Activated B cell treated with CpG ODN at 0.5 μM for 24 hours (primary cell): ENCODE results near the gene IRF5. TPM values are rescaled to one million over a fixed set of nuclear protein-coding genes. Genes with fewer than 3 reads are reported as not detected.

ENCODE experiments used
- ATAC-seq: fragments of 200-7000 bp; cut with Tn5 transposase; one replicate; pipeline ENCODE4 v1.10.0; 2021; ENCODE audit warnings: low read depth, mild to moderate bottlenecking, moderate library complexity
- CTCF ChIA-PET: fragments of 350-600 bp; sonication (Branson Sonifier 250); formaldehyde crosslinking; loops from one replicate; lab custom pipeline; 2021; ENCODE audit warnings: antibody characterized with exemption; lab: Charles Lee
- POLR2A ChIA-PET: fragments of 350-600 bp; sonication (Branson Sonifier 250); formaldehyde crosslinking; loops from one replicate; lab custom pipeline; 2021; ENCODE audit warnings: antibody characterized with exemption; lab: Charles Lee
- DNase-seq: peaks from one replicate; pipeline ENCODE4 v3.0.0; 2022
- H3K27ac Mint-ChIP-seq: one replicate; pipeline ENCODE4 v1.8.0; 2020; ENCODE audit warnings: mixed read lengths
- H3K27me3 Mint-ChIP-seq: one replicate; pipeline ENCODE4 v1.8.0; 2021; ENCODE audit warnings: mixed read lengths
- H3K36me3 Mint-ChIP-seq: one replicate; pipeline ENCODE4 v1.8.0; 2021; ENCODE audit warnings: low read depth, mixed read lengths
- H3K4me1 Mint-ChIP-seq: one replicate; pipeline ENCODE4 v1.8.0; 2021; ENCODE audit warnings: mixed read lengths
- H3K4me3 Mint-ChIP-seq: one replicate; pipeline ENCODE4 v1.8.0; 2020; ENCODE audit warnings: mild to moderate bottlenecking, mixed read lengths
- H3K9me3 Mint-ChIP-seq: one replicate; pipeline ENCODE4 v1.8.0; 2020; ENCODE audit warnings: mixed read lengths
- CTCF ChIP-seq: fragments of 200-600 bp; IDR thresholded peaks from one replicate; pipeline ENCODE4 v1.8.0; 2022; ENCODE audit warnings: antibody characterized with exemption, mild to moderate bottlenecking
- intact Hi-C: fragments of 100-400 bp; cut with micrococcal nuclease; formaldehyde crosslinking; loops from one replicate; pipeline ENCODE4 v1.15.1; 2024
- total RNA-seq: library from RNA; stranded (reverse); gene quantifications from 2 replicates; pipeline ENCODE4 v1.2.3, GENCODE V29; 2022

IRF5 gene
- total RNA-seq, 1 donor from 2014 or later: 164 TPM

GRCh38 chr7:128921866-128922440, 15.8 kb upstream of the IRF5 start:
- POLR2A ChIA-PET: interaction anchor here (0.6 kb wide), 1 partner anchor 16 kb away, joined by 3 read pairs; the partner anchor contains the start of gene IRF5
- no peaks in the 10 kb centered on the region for H3K9me3 Mint-ChIP-seq
- DNase-seq: no peak
- peaks cover 2% of the 10 kb centered on the region for H3K27me3 Mint-ChIP-seq
- H3K4me1 Mint-ChIP-seq: peaks cover 10% of the 10 kb centered on the region
- no peak for TF ChIP-seq CTCF
- CTCF ChIA-PET: no interaction called here
- H3K36me3 Mint-ChIP-seq: no peaks in the 10 kb centered on the region
- intact Hi-C loops: no loop called here
- H3K27ac Mint-ChIP-seq: no peak overlapping the region
- no peak overlapping the region for H3K4me3 Mint-ChIP-seq
- ATAC-seq: no peak

GRCh38 chr7:128922496-128923410, 15.0 kb upstream of the IRF5 start:
- Mint-ChIP-seq H3K27ac (no peak overlapping the region), H3K4me3 (no peak overlapping the region), H3K36me3 (no peaks in the 10 kb centered on the region), H3K9me3 (no peaks in the 10 kb centered on the region), H3K4me1 (peaks cover 10% of the 10 kb centered on the region), H3K27me3 (peaks cover 2% of the 10 kb centered on the region)
- POLR2A ChIA-PET: interaction anchor here (0.6 kb wide), 1 partner anchor 15 kb away, joined by 3 read pairs; the partner anchor contains the start of gene IRF5
- intact Hi-C loops: no loop called here
- CTCF ChIA-PET: no interaction called here
- ATAC-seq (no peak), DNase-seq (no peak)
- no peak for TF ChIP-seq CTCF

DNA sequence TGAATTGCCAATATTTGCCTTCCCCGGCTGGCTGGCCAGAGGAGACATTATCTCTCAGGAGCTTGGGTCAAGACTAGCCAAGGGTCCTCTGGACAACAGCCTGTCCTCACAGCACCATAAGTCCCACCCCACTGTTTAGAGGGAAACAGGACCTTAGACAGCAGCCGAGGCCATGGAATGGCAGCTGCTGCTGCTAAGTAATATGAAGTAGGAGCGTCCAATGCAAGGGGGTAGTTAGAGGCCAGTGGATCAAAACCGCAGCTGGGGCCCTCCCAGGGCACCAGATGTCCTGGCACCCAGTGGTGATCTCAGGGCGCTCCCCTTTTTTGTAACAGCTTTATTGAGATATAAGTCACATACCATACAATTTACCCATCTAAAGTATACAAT, 14.3 kb upstream of the IRF5 start:
- Mint-ChIP-seq H3K27ac (no peak overlapping the region), H3K4me1 (peaks cover 10% of the 10 kb centered on the region), H3K4me3 (no peak overlapping the region), H3K9me3 (no peaks in the 10 kb centered on the region), H3K36me3 (no peaks in the 10 kb centered on the region), H3K27me3 (peaks cover 2% of the 10 kb centered on the region)
- DNase-seq (no peak), ATAC-seq (no peak)
- CTCF ChIA-PET: no interaction called here
- POLR2A ChIA-PET: no interaction called here
- TF ChIP-seq CTCF: no peak
- intact Hi-C loops: no loop called here

GRCh38 chr7:128924707-128925588, 12.8 kb upstream of the IRF5 start:
- DNase-seq (no peak), ATAC-seq (no peak)
- H3K4me3 Mint-ChIP-seq: no peak overlapping the region
- H3K27me3 Mint-ChIP-seq: peaks cover 2% of the 10 kb centered on the region
- CTCF ChIA-PET: interaction anchor here (1.0 kb wide), 1 partner anchor 41 kb away, joined by 3 read pairs; no protein-coding TSS in a partner anchor
- intact Hi-C loops: loop anchor here (1.0 kb wide), 1 partner anchor 8 kb away; no protein-coding TSS in a partner anchor
- peaks cover 3% of the 10 kb centered on the region for H3K4me1 Mint-ChIP-seq
- H3K36me3 Mint-ChIP-seq: no peaks in the 10 kb centered on the region
- POLR2A ChIA-PET: interaction anchor here (1.3 kb wide), 1 partner anchor 8 kb away, joined by 4 read pairs; no protein-coding TSS in a partner anchor
- H3K27ac Mint-ChIP-seq: no peak overlapping the region
- no peaks in the 10 kb centered on the region for H3K9me3 Mint-ChIP-seq
- no peak for TF ChIP-seq CTCF
